HG02588 (cell line): ENCODE measurements around the gene P2RX3.
A peak's percentile ranks its signal among the peaks of the same experiment; 100 is the strongest.
"Not testable (repeated sequence)": the region's sequence is repeated elsewhere in the genome, so short reads cannot be mapped to it uniquely, and the experiment has no call there.

Source experiments
- ATAC-seq: cut with Tn5 transposase; IDR thresholded peaks from one replicate; pipeline ENCODE4 v1.9.1; 2021; ENCODE audit warnings: mild to moderate bottlenecking, moderate library complexity; ENCODE audit not compliant: unreplicated experiment

Gene P2RX3

GRCh38 chr11:57324154-57324885 is 13.8 kb upstream of the P2RX3 start:
- no peak for ATAC-seq

- ATAC-seq = peak; percentile 89
Observed at GRCh38 chr11:57324886-57325734, 13.0 kb upstream of the P2RX3 start, which contains the start of gene TNKS1BP1. TSS of gene TNKS1BP1 (minus strand) at chr11:57324952. CDS start at chr11:57321885, 3,067 bp downstream.

- no peak for ATAC-seq
Observed at GRCh38 chr11:57325735-57326048, 12.5 kb upstream of the P2RX3 start.

GRCh38 chr11:57327721-57328120 is 10.4 kb upstream of the P2RX3 start:
- ATAC-seq = no peak

DNA sequence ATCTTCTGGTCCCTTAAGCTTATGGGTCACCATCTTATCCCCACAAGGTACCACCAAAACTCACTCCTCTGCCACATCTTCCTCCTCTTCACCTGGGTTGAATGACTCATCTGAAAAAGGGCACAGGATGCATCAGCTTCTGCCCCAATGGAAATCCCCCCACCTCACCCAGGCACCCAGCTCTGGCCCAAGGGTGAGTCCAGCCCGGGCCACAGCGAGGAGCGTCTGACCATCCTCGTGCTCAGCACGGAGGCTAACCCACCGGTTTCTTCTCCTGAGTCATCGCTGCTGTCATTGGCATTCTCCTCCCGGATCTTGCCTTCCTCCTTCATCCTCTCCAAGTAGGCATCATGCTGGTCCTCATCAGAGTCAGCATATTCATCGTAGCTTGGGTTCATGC is 8.1 kb upstream of the P2RX3 start:
- ATAC-seq = no peak

- ATAC-seq = no peak
Observed at GRCh38 chr11:57331720-57332119, 6.4 kb upstream of the P2RX3 start.

GRCh38 chr11:57332694-57333440 is 5.3 kb upstream of the P2RX3 start:
- no peak for ATAC-seq

GRCh38 chr11:57335023-57335342 is 3.2 kb upstream of the P2RX3 start:
- no peak for ATAC-seq

DNA sequence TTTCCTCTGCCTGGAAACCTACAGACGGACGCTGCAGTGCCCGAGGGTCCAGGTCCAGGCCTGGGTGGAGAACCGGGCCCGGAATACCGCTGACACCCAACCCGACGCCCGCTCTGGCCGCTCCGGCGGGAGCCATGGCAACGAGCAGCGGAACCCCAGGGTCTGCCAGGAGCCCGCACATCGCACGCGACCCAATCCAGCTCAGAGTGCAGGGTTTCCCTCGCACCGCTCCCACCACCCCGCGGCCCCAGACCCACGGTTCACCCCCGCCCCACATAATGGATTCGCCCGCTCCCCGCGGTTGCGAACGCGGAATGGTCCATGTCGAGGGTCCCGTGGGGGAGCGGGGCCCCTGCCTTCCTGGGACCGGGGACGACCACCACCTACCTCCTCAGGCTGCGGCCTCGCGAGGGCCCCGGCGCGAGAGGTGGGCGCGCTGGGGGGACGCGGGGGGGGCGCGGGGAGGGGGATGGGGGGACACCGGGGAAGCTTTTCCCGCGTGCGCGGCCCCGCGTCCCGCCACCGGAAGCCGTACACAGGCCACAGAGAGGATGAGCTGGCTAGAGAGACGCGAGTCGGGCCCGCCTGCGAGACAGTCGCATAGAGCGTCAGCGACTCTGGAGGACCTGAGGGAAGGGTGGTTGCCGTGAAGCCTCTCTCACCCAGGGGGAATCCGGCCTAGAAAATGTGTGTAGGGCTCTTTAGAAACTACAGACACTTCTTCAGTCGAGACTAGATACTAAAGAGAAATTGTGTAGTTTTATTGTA is 2.6 kb upstream of the P2RX3 start, which contains the start of gene SSRP1:
Gene SSRP1 (minus strand): TSS at position 550 of the 768 bp plus-strand sequence. CDS start 771 bp downstream, outside the sequence.
- ATAC-seq = peak; percentile 100

DNA sequence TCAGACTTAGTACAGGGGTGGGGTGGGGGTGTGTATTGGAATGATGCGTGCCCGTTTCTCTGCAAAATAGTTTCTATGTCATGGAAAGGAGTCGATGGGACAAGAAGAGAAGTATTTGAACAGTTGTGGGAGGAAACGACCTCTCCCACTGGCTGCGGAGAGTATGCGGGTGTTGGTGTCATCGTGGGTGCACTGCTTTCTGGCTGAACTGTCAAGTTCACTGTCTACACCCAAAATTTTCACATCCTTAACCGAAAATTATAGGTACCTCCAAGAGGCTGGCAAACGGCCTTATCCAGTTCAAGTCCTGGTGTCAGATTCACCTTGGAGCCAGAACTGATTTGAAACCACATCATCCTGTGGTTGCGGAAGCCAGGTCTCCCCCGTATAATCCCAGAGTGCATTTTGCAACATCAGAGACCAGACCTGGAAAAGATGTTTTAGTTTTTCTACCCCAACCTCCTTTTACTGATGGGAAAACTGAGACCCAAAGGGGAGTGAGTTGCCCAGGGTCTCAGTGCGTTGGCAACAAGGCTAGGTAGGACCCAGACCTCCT is 2.0 kb upstream of the P2RX3 start:
- no peak for ATAC-seq

GRCh38 chr11:57336856-57337255 is 1.3 kb upstream of the P2RX3 start:
- ATAC-seq = not testable (repeated sequence)

GRCh38 chr11:57339328-57339727 is 1.2 kb downstream of the P2RX3 start:
- no peak for ATAC-seq

GRCh38 chr11:57340039-57340615 is 2.0 kb downstream of the P2RX3 start:
- ATAC-seq = no peak

DNA sequence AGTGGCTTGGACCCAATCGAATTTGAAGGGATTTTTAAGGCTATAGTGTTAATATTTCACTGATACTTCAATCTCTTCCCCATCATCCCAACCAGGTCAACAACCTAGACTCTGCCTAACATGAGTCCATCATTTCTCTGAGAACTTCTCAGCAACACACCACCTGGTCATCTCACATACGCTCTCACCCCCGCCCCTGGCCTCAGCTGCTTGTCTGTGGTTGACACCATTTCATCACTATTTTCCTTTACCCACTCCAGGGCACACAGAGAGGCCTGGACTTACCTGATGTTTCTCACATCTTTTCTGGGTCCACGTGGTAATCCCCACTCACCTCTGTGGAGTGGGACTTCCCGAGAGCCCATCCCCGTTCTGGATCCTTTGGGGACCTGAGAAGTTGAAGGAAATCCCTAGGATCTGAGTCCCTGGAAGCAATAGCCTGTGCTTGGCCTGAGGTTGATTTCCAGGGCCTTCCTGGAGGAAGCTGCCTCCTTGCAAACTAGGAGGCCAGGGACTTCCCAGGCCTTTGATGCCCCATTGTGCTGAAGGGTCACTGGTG is 3.2 kb downstream of the P2RX3 start:
- no peak for ATAC-seq

DNA sequence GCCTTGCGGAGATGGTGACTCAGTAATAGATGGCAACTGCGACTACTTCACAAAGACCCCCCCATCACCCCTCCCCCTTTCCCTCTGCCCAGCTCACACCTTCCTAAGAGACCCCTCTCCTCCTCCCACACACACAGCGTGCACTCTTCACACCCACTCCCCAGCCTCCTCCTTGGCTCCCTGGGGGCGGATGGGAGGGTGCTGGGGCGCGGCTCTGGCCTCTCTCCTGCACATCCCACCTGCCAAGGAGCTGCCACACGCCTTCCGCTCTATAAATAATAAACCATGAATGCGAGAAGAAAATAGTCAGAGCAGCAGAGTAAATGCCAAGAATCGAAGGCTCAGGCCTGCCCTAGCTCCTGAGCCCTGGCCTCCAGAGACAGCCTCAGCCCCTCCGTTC is 4.5 kb downstream of the P2RX3 start:
- no peak for ATAC-seq

- ATAC-seq = no peak
Observed at GRCh38 chr11:57343825-57344224, 5.7 kb downstream of the P2RX3 start.

GRCh38 chr11:57344826-57345225 is 6.7 kb downstream of the P2RX3 start:
- ATAC-seq = no peak

- ATAC-seq = peak; percentile 77
Observed at GRCh38 chr11:57345555-57346211, 7.5 kb downstream of the P2RX3 start.

DNA sequence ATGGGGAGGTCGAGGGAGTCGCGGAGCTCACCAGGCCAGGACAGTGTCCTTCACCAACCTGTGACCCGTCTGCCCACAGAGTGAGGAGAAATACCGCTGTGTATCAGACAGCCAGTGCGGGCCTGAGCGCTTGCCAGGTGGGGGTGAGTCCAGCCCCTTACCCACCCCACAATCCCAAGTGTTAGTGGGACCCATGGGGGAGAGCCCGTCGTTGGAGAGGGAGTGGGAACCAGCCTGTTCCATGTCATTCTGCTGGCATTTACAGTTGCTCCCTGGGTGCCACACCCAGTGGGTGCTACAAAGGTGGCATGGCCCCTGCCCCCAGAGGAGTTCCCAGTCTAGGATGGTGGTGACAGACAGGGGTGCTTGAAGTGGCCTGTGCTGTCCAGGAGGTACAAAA is 9.2 kb downstream of the P2RX3 start:
- no peak for ATAC-seq
